ENCODE measurements around the gene SLC39A7. TPM values are rescaled to one million over a fixed set of nuclear protein-coding genes. Genes with fewer than 3 reads are reported as not detected.

SLC39A7 gene
- total and polyA plus RNA-seq, 2 donors (not counting 3 experiments of a cell fraction or from before 2014, with no cell fraction given), result 99.8 to 129 TPM

- Histone ChIP-seq H3K79me2 (ENCODE audit: control insufficient read depth, insufficient read depth, low read length) (no peaks in the 10 kb centered on the region), H3K9me3 (replicated peaks; ENCODE audit: control insufficient read depth, insufficient read depth, low read length) (no peaks in the 10 kb centered on the region), H3K27ac (ENCODE audit: insufficient read depth, low read depth, low read length) (no peak overlapping the region), H3K9me1 (replicated peaks; ENCODE audit: control insufficient read depth, extremely low read depth, insufficient read depth, low read length) (no peaks in the 10 kb centered on the region), H3K9ac (replicated peaks; ENCODE audit: extremely low read depth, insufficient read depth, low read length) (no peak overlapping the region), H3K4me3 (replicated peaks in 1 of 3; ENCODE audit: insufficient read depth in 1 of 3, low read depth in 1 of 3, low read length in 3 of 3) (no peak overlapping the region), H3K36me3 (ENCODE audit: control insufficient read depth in 2 of 2, extremely low read depth in 1 of 2, insufficient read depth in 2 of 2, low read length in 2 of 2) (no peaks in the 10 kb centered on the region), H2AFZ (ENCODE audit: low read depth, low read length) (no peak overlapping the region), H3K4me2 (ENCODE audit: insufficient read depth, low read length) (no peak overlapping the region), H3K4me1 (ENCODE audit: control insufficient read depth, extremely low read depth, insufficient read depth, low read length) (no peaks in the 10 kb centered on the region), H3K27me3 (ENCODE audit: control insufficient read depth in 2 of 2, insufficient read depth in 2 of 2, low read length in 2 of 2) (no peaks in the 10 kb centered on the region), H4K20me1 (replicated peaks; ENCODE audit: control insufficient read depth, extremely low read depth, insufficient read depth, low read length) (no peaks in the 10 kb centered on the region)
- dilution Hi-C loops (cut with MboI; ENCODE audit: extremely low pct_ligation_motif_present, low sequenced_read_pairs) (no loop called here), intact Hi-C loops (cut with micrococcal nuclease) (no loop called here)
- BruUV-seq (replicated peaks), result no TSS peak
- no peak for TF ChIP-seq EZH2 (IDR thresholded peaks at IDR 0.05; ENCODE audit: borderline replicate concordance, low read depth, low read length, severe bottlenecking)
- TF ChIP-seq MAX (IDR thresholded peaks at IDR 0.05; ENCODE audit: insufficient read depth, insufficient read length), result no peak
- TF ChIP-seq CTCF (IDR thresholded peaks at IDR 0.05; ENCODE audit: extremely low read depth in 1 of 2, insufficient read depth in 1 of 2, low read depth in 1 of 2, low read length in 2 of 2), result no peak
- no peak for TF ChIP-seq MYC (IDR thresholded peaks at IDR 0.05; ENCODE audit: low read depth, low read length)
- no peak for TF ChIP-seq POLR2A (IDR thresholded peaks at IDR 0.05; ENCODE audit: low read depth, low read length)
- no peak for TF ChIP-seq JUN (IDR thresholded peaks at IDR 0.05; ENCODE audit: borderline replicate concordance, insufficient read depth, insufficient read length, low read depth)
- TF ChIP-seq GATA2 (IDR thresholded peaks at IDR 0.05; ENCODE audit: insufficient read depth, insufficient read length, low read depth, low read length), result no peak
- no peak for TF ChIP-seq FOS (IDR thresholded peaks at IDR 0.05; ENCODE audit: borderline replicate concordance, insufficient read depth, low read length)
- no peak for TF ChIP-seq POLR2AphosphoS5 (IDR thresholded peaks at IDR 0.05; ENCODE audit: insufficient read depth, low read depth, low read length)
- no peak for DNase-seq (ENCODE audit: low read depth, low spot score)
- ChIA-PET POLR2A (no interaction called here), CTCF (no interaction called here)
- FAIRE-seq, result no peak
These were observed 33.9 kb upstream of the SLC39A7 start for GRCh38 chr6:33166811-33167210.

Data from endothelial cell of umbilical vein (primary cell).